GM19397 (cell line): Measurements from ENCODE around the gene ERLIN1.
A peak's percentile ranks its signal among the peaks of the same experiment; 100 is the strongest.

Source experiments
- ATAC-seq: cut with Tn5 transposase; IDR thresholded peaks from one replicate; pipeline ENCODE4 v1.9.1; 2021; ENCODE audit warnings: mild to moderate bottlenecking, moderate library complexity; ENCODE audit not compliant: unreplicated experiment

ERLIN1 gene

DNA sequence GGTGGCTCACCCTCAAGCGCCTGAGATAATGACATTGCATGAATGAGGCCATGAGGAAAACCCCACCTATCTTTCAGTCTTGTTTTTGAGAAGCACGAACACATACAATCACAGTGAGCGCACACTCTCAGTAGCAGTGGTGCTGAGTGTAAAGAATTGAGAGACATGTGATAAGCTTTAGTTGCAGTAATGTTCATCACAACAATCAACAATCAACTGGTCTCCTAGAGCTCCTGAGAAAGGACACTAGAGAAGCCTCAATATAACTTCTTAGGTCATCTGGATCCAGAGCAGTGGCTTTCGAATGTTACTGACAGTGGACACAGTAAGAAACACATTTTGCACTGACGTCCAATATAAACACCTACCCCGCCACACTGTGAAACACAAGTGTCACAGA, 12.8 kb downstream of the ERLIN1 start:
- ATAC-seq, result no peak

DNA sequence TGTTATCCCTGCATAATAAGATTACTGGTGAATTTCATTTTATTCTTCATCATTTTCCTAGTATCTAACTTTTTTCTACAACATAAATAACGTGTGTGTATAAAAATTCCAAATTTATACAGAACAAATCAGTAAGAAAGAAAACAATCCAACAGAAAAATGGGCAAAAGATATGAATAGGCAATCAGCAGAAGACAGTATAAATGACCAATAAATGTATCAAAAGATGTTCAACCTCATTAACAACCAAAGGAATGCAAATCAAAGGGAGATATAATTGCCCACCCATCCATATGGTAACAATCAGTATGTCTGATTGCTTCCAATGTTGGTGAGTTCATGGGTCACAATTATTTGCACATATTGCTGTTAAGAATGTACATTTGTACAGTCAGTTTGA, 13.5 kb downstream of the ERLIN1 start:
- no peak for ATAC-seq

- ATAC-seq, result no peak
These were observed 17.6 kb downstream of the ERLIN1 start for GRCh38 chr10:100168313-100168643.

- no peak for ATAC-seq
These were observed 18.1 kb downstream of the ERLIN1 start for GRCh38 chr10:100167553-100168312.

GRCh38 chr10:100163704-100164621, 21.9 kb downstream of the ERLIN1 start:
- no peak for ATAC-seq

GRCh38 chr10:100162696-100163095, 23.1 kb downstream of the ERLIN1 start:
- ATAC-seq, result no peak

GRCh38 chr10:100158044-100158805, 27.6 kb downstream of the ERLIN1 start:
- peak; percentile 86 for ATAC-seq

- no peak for ATAC-seq
These were observed 28.7 kb downstream of the ERLIN1 start for GRCh38 chr10:100157156-100157555.

DNA sequence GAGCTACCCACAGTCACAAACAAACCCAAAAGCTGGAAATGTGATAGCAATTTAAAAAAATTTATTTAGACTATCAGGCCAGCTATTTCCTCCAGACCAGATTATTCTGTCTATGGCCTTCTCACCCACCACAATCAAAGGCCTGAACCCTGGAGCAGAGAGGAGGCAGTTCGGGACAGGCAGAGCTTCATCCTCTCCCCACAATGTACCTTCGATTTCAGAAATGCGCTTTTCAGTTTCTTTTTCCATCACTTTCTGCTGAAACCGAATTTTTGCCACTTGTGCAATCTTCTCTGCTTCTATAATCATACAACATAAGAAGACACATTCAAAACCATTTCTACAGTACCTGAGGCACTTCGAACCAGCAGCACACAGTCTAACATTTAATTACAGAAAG, 29.9 kb downstream of the ERLIN1 start:
- no peak for ATAC-seq

DNA sequence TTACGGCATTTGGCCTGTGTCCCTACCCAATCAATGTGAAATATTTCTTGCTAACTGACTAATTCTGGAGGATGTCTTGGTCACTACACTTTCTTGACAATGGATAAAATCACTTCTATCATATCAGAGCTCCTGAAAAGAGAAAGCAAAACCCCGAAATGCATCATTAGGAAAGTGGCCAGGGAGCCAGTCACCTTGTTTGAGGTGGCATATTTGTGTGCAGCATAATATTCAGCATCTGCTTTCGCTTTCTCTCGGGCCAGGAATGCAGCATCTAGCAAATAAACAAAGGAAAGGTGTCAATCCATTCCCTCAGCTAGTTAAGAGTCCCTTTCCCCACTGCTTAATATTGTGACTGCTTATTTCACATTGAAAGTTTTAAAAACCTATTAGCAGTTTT, 31.2 kb downstream of the ERLIN1 start:
- ATAC-seq, result no peak

DNA sequence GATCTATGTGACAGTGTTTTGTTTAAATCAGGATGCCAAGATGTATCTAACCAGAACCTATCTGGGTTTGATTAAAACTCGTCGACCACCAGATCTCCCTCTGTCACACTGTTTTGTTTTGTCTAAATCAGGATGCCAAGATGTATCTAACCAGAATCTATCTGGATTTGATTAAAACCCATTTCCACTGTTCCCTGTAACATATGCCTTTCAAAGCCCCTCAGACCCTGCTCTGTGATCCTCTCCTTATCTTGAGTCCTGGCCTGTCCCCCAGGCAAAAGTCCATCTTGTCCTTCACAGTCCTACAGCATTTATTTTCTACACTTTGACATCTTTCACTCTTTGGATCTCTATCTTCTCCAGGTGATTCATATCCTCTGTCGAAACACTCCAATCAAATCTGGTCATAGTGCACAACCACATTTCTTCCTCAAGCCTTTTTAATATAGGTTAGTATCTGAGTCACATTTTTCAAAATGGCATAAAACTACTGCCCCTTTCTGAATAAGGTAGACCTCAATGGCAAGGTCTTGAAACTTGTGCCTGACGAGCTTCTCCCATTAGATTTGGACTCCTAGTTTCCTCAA, 32.5 kb downstream of the ERLIN1 start:
- no peak for ATAC-seq

DNA sequence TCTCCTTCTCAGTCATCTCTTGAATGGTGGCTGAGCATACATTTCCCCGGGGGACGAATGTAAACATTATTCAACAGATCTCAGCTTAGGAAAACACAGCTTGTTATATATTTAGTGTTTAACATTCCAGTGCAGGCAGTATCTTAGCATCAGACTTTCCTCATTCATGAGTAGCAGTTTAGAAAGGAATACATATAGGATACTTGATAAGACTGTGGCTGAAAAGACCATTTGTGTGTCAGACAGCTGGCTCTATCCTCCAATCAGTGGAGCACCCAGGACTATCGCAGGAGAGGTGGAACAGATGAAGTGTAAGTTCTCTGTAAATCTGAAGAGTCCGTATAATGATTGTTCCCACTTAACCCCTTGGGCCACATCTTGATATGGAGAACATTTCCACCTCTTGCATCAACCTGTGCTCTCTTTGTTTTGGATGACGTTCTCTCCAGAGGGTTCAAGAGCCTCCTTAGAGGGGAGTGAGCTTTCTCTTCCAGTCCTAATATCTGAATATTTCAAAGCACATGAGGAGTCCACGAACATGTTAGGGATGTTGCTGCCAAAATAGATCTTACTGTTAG, 34.0 kb downstream of the ERLIN1 start:
- no peak for ATAC-seq

DNA sequence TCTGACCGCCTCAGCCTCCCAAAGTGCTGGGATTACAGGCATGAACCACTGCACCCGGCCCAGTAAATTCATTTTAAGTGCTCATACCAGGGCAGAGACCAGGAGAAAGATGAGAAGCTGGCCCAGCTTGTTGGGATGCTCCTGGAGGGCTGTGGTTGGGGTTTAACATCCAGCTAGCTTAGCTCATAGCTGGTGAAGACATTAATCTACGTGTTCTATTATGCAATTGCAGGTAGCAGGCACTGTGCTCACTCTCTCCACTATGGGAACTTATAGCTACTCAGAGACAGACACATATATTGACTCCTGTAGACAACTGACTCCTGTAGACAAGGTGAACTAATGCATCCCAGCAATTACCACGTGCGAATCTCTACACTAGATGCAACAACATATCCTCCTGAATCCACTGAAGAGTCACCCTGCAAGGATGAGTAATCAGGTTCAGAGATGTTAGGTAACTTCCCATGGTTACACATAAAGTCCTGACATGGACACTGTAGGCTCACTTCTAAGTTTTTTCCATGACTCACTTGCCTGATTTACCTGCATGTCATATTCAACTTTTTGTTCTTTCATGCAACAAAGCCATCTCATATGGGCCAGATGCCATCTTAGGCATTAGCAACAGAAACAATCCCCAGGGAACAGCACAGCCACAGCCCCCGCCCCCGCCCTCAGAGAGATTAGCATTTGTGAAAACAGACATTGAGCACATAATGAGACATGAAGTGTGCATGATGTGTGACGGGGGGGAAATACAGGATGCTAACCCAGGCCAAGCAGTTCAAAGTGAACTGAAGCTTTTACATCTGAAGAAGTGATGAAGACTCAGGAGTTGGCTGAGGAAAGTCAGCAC, 37.2 kb downstream of the ERLIN1 start:
- peak; percentile 64 for ATAC-seq

GRCh38 chr10:100146875-100147650, 38.8 kb downstream of the ERLIN1 start:
- ATAC-seq, result no peak

GRCh38 chr10:100146398-100146797, 39.4 kb downstream of the ERLIN1 start:
- no peak for ATAC-seq

DNA sequence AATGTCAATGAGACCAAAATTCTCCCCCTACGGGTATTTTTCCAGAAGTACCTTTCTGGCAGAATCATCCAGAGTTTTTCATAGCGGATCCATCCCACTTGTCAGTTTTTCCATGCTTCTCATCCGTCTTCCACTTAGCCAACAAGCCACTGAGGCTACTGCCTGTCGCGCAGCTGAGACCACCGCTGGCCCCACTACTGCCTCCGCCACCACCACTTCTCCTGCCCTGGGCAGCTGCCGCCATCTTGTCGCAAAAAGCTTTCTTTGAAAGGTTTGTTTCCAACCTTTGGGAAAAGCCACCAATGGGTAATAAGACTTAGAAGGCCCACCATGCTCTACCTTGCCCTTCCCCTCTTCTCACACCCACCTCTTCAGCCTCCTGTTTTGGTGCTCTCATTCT, 42.1 kb downstream of the ERLIN1 start:
- no peak for ATAC-seq

DNA sequence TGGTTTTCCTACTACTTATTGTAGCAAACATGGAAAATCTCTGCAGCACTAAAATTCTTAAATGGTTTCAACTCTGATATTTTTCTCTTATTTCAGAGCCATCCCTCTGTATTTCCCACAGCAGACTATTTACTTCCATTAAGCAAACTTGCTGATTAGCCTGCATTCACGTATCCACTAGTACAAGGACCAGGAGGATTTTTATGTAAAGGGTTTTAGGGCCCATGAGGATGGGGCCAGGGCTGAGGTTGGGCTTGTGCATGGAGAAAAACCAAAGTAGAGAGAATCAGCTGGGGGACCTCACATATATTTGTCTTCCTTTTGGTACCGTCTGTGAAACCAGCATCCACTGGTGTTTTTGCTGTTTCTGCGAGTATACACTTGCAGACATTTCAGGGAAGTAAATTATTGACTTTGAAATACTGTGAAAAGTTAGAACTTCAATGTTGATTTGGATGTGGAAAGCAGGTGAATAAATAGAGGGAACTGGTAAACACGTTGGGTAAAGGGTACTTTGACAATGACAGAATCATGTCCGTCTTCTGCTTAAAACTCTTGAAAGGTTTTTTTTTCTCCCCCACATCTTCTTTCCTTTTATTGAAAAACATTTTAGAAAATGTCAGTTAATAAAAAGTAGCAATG, 44.3 kb downstream of the ERLIN1 start:
- ATAC-seq, result no peak

DNA sequence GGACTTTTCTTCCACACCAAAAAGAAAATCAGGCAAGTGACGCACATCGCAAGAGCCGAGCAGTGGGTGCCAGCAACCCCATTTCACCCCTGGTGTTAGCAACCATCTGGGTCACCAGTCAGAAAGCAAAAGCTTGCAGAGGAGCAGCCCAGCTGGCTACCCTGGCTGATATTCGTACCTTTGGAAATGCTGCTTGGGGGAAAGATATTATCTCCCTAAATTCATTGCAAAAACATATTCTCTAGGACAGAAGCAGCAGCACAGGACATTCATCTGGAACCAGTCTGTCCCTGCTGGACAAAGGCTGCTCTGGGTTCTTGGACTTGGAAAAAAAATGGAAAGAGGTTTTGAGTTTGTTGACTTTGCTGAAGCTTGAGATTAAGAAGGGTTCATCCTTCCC, 45.8 kb downstream of the ERLIN1 start:
- ATAC-seq, result no peak
